GM08714 (cell line): Measurements from ENCODE around the gene DDX39B.
"Not testable (repeated sequence)": the region's sequence is repeated elsewhere in the genome, so short reads cannot be mapped to it uniquely, and the experiment has no call there.

Source experiments
- H3K4me3 ChIP-seq: fragments of 200-500 bp; sonication (Bioruptor generic); 2 replicates; pipeline ENCODE4 v1.5.1; 2014; ENCODE audit warnings: mild to moderate bottlenecking, low read length, inconsistent platforms
- ZNF274 ChIP-seq: IDR thresholded peaks from 2 replicates; pipeline ENCODE4 v1.6.1; 2012; ENCODE audit warnings: mild to moderate bottlenecking, low read depth, low read length

The DDX39B gene

GRCh38 chr6:31541658-31542521, at the start of gene DDX39B:
Gene DDX39B, minus strand, starts transcription at chr6:31542003. Its CDS starts 1,471 bp downstream, at chr6:31540532.
- peak within 1 kb of the TSS; percentile 91 for H3K4me3 ChIP-seq
- TF ChIP-seq ZNF274 = no peak

- H3K4me3 ChIP-seq = not testable (repeated sequence)
Observed at GRCh38 chr6:31590691-31591090, 48.9 kb upstream of the DDX39B start.

- no peak for TF ChIP-seq ZNF274
- no peak overlapping the region for H3K4me3 ChIP-seq
Observed at GRCh38 chr6:31588871-31589650, 47.3 kb upstream of the DDX39B start.

- TF ChIP-seq ZNF274 = no peak
- H3K4me3 ChIP-seq = peak overlapping the region; percentile 40; the same call in 1 of the 2 replicates
Observed at GRCh38 chr6:31587791-31588777, 46.3 kb upstream of the DDX39B start.

GRCh38 chr6:31586599-31587281, 44.9 kb upstream of the DDX39B start:
- peak overlapping the region; percentile 21; the same call in 1 of the 2 replicates for H3K4me3 ChIP-seq
- TF ChIP-seq ZNF274 = no peak

- no peak for TF ChIP-seq ZNF274
- peak within 1 kb of the TSS; percentile 21; the same call in 1 of the 2 replicates for H3K4me3 ChIP-seq
Observed at GRCh38 chr6:31586008-31586407, 44.2 kb upstream of the DDX39B start, which contains the start of gene LST1. Gene LST1, plus strand, starts transcription at chr6:31586277. Its CDS starts 1,023 bp downstream, at chr6:31587300.

GRCh38 chr6:31585491-31585890, 43.7 kb upstream of the DDX39B start:
- H3K4me3 ChIP-seq = no peak overlapping the region
- TF ChIP-seq ZNF274 = no peak

GRCh38 chr6:31582230-31582643, 40.4 kb upstream of the DDX39B start, which contains the start of gene LTB:
Gene LTB, minus strand, starts transcription at chr6:31582424. Its CDS starts 7 bp downstream, at chr6:31582417.
- H3K4me3 ChIP-seq = peak within 1 kb of the TSS; percentile 71
- TF ChIP-seq ZNF274 = no peak

GRCh38 chr6:31581434-31582229, 39.8 kb upstream of the DDX39B start:
- peak overlapping the region; percentile 71 for H3K4me3 ChIP-seq
- TF ChIP-seq ZNF274 = no peak

- no peak for TF ChIP-seq ZNF274
- H3K4me3 ChIP-seq = peak overlapping the region; percentile 71
Observed at GRCh38 chr6:31580807-31581433, 39.1 kb upstream of the DDX39B start.

GRCh38 chr6:31580438-31580740, 38.6 kb upstream of the DDX39B start:
- peak overlapping the region; percentile 71; the same call in 1 of the 2 replicates for H3K4me3 ChIP-seq
- no peak for TF ChIP-seq ZNF274
